Measurements from ENCODE around the gene RNPEP. TPM values are rescaled to one million over a fixed set of nuclear protein-coding genes. Genes with fewer than 3 reads are reported as not detected.

RNPEP gene
- total and polyA plus RNA-seq, 2 of the 13 experiments (the other 11 are each of a cell fraction or from before 2014, with no cell fraction given) = 20.6 to 38.4 TPM

GRCh38 chr1:202009326-202010179 is 27.1 kb downstream of the RNPEP start (continued):
- TF ChIP-seq ZNF720 (CRISPR knock-in tag; IDR thresholded peaks at IDR 0.05) (no peak), ARID4A (CRISPR knock-in tag; IDR thresholded peaks at IDR 0.05; ENCODE audit: borderline replicate concordance) (no peak), ESRRA (CRISPR knock-in tag; IDR thresholded peaks at IDR 0.05; ENCODE audit: low read depth) (no peak), HOMEZ (CRISPR knock-in tag; IDR thresholded peaks at IDR 0.05; ENCODE audit: low read depth) (no peak), ASH2L (IDR thresholded peaks at IDR 0.05; ENCODE audit: insufficient read length, low read depth, low read length) (no peak), ZBTB37 (CRISPR knock-in tag; IDR thresholded peaks at IDR 0.05) (no peak), HES4 (CRISPR knock-in tag; IDR thresholded peaks at IDR 0.05; ENCODE audit: borderline replicate concordance) (no peak), ZFP62 (CRISPR knock-in tag; IDR thresholded peaks at IDR 0.05) (no peak), POLR2AphosphoS5 (IDR thresholded peaks at IDR 0.05; ENCODE audit: low read depth, low read length) (no peak), TBX3 (IDR thresholded peaks at IDR 0.05; ENCODE audit: borderline replicate concordance) (no peak), ZNF670 (CRISPR knock-in tag; IDR thresholded peaks at IDR 0.05; ENCODE audit: borderline replicate concordance) (no peak), ZBTB33 (CRISPR knock-in tag; IDR thresholded peaks at IDR 0.05) (no peak), IRF9 (CRISPR knock-in tag; IDR thresholded peaks at IDR 0.05; ENCODE audit: borderline replicate concordance) (no peak), ZNF619 (CRISPR knock-in tag; IDR thresholded peaks at IDR 0.05) (no peak), RCOR2 (CRISPR knock-in tag; IDR thresholded peaks at IDR 0.05) (no peak), EHMT2 (IDR thresholded peaks at IDR 0.05; ENCODE audit: borderline replicate concordance, low read depth, low read length) (no peak), ZNF30 (CRISPR knock-in tag; IDR thresholded peaks at IDR 0.05) (no peak)

Data from HepG2 (cell line).